Lower leg skin (tissue), 4 donors: ENCODE results near the gene ROS1. TPM values are rescaled to one million over a fixed set of nuclear protein-coding genes. Genes with fewer than 3 reads are reported as not detected.
A peak's percentile ranks its signal among the peaks of the same experiment; 100 is the strongest.

Experiments used
- DNase-seq, 2 donors: peaks; one replicate each; pipeline ENCODE4 v3.0.0-alpha.2; 2019; ENCODE audit warnings: low spot score in 2 of 2
- H3K4me3 ChIP-seq: fragments of 200-600 bp; sonication (generic); 2 replicates; pipeline ENCODE4 v1.5.1; 2017; ENCODE audit warnings: mild to moderate bottlenecking, low read depth; ENCODE audit not compliant: poor library complexity, severe bottlenecking
- CTCF ChIP-seq, 3 donors: fragments of 450-650 bp; IDR thresholded peaks; one replicate each; pipeline ENCODE4 v1.5.1; 2016; ENCODE audit warnings: antibody characterized with exemption in 3 of 3, mild to moderate bottlenecking in 3 of 3, moderate library complexity in 2 of 3
- POLR2A ChIP-seq, 2 donors: fragments of 450-650 bp; IDR thresholded peaks; one replicate each; pipeline ENCODE4 v1.6.1; 2016 to 2017; ENCODE audit warnings: antibody characterized with exemption in 2 of 2, mild to moderate bottlenecking in 1 of 2, moderate library complexity in 1 of 2
- WGBS, 2 donors: methylation state at CpG; one replicate each; pipeline ENCODE4 v1.1.5; 2018; 5-methylcytosine and 5-hydroxymethylcytosine counted together
- intact Hi-C: fragments of 100-400 bp; cut with DNase I; formaldehyde crosslinking; loops from one replicate; pipeline ENCODE4 v1.15.0; 2023; ENCODE audit warnings: low total_unique reads
- total RNA-seq, 4 donors: library from RNA; depleted of rRNA; stranded (reverse); fragments of >200 nt; gene quantifications; one replicate each; pipeline ENCODE4 v1.1.0, GENCODE V29; 2016

Gene ROS1
- total RNA-seq, 4 donors from 2014 or later: 0.11 to 1.3 (median 0.78) TPM

- no peak for TF ChIP-seq POLR2A (IDR thresholded peaks at IDR 0.05)
- no peak for TF ChIP-seq CTCF (IDR thresholded peaks at IDR 0.05)
- peak overlapping the region; percentile 24 for H3K4me3 ChIP-seq
- no peak for DNase-seq
- 2 to 9% methylated on average over 50 to 56 of the region's 74 CpGs for WGBS, 2 donors
- intact Hi-C loops: no loop called here
These were observed 155.5 kb downstream of the ROS1 start for GRCh38 chr6:117270055-117270842.

GRCh38 chr6:117269638-117270054, 156.1 kb downstream of the ROS1 start:
- TF ChIP-seq POLR2A (IDR thresholded peaks at IDR 0.05) (no peak), CTCF (IDR thresholded peaks at IDR 0.05) (no peak)
- H3K4me3 ChIP-seq: no peak overlapping the region
- WGBS, 2 donors: 11% methylated on average over 8 of the region's 8 CpGs
- DNase-seq: no peak
- intact Hi-C loops: no loop called here

GRCh38 chr6:117268924-117269323, 156.8 kb downstream of the ROS1 start:
- intact Hi-C loops: no loop called here
- no peak overlapping the region for H3K4me3 ChIP-seq
- no peak for TF ChIP-seq CTCF (IDR thresholded peaks at IDR 0.05)
- 24 to 44% methylated on average over 1 of the region's 1 CpG for WGBS, 2 donors
- DNase-seq: no peak

GRCh38 chr6:117267766-117268534, 157.8 kb downstream of the ROS1 start:
- no peak for TF ChIP-seq POLR2A (IDR thresholded peaks at IDR 0.05)
- H3K4me3 ChIP-seq: no peak overlapping the region
- intact Hi-C loops: no loop called here
- WGBS, 2 donors: 21 to 26% methylated on average over 11 of the region's 11 CpGs
- DNase-seq: no peak

GRCh38 chr6:117267054-117267347, 158.7 kb downstream of the ROS1 start:
- 20 to 37% methylated on average over 5 of the region's 5 CpGs for WGBS, 2 donors
- no peak overlapping the region for H3K4me3 ChIP-seq
- intact Hi-C loops: no loop called here
- DNase-seq: no peak
- TF ChIP-seq POLR2A (IDR thresholded peaks at IDR 0.05) (no peak), CTCF (IDR thresholded peaks at IDR 0.05) (no peak)

GRCh38 chr6:117266257-117267053, 159.3 kb downstream of the ROS1 start:
- DNase-seq: no peak
- intact Hi-C loops: no loop called here
- no peak overlapping the region for H3K4me3 ChIP-seq
- 10 to 16% methylated on average over 16 of the region's 16 CpGs for WGBS, 2 donors
- no peak for TF ChIP-seq CTCF (IDR thresholded peaks at IDR 0.05)
